Liver (tissue), 9 donors: ENCODE results near the gene DLK1. TPM values are rescaled to one million over a fixed set of nuclear protein-coding genes. Genes with fewer than 3 reads are reported as not detected.

Experiments used
- DNase-seq: peaks from one replicate; pipeline ENCODE4 v3.0.0-alpha.2; 2017; ENCODE audit warnings: low spot score
- H3K27ac ChIP-seq, 2 donors: one replicate each; pipeline ENCODE4 v1.7.0; 2013; ENCODE audit warnings: inconsistent platforms in 2 of 2, low read length in 2 of 2, control low read depth in 1 of 2, low read depth in 1 of 2, mild to moderate bottlenecking in 1 of 2
- H3K27me3 ChIP-seq, 4 donors: one replicate each; pipeline versions ENCODE4 v1.6.1 to v1.7.0; 2013; ENCODE audit warnings: low read length in 3 of 4, inconsistent platforms in 1 of 4, mild to moderate bottlenecking in 1 of 4, moderate library complexity in 1 of 4; ENCODE audit not compliant: control insufficient read depth in 4 of 4, insufficient read depth in 4 of 4
- H3K36me3 ChIP-seq, 4 donors: one replicate each; pipeline versions ENCODE4 v1.6.1 to v1.7.0; 2013; ENCODE audit warnings: low read length in 3 of 4, mild to moderate bottlenecking in 3 of 4, low read depth in 1 of 4, moderate library complexity in 1 of 4; ENCODE audit not compliant: control insufficient read depth in 4 of 4, insufficient read depth in 3 of 4
- H3K4me1 ChIP-seq, 4 donors: one replicate each; pipeline versions ENCODE4 v1.6.1 to v1.7.0; 2013; ENCODE audit warnings: low read length in 3 of 4, mild to moderate bottlenecking in 3 of 4, moderate library complexity in 1 of 4; ENCODE audit not compliant: control insufficient read depth in 4 of 4, insufficient read depth in 4 of 4
- H3K4me3 ChIP-seq, 3 donors: one replicate each; pipeline versions ENCODE4 v1.6.1 to v1.7.0; 2013; ENCODE audit warnings: low read length in 3 of 3, control low read depth in 1 of 3, low read depth in 1 of 3, mild to moderate bottlenecking in 1 of 3
- H3K9ac ChIP-seq, 2 donors: one replicate each; pipeline ENCODE4 v1.7.0; 2013; ENCODE audit warnings: low read length in 2 of 2, mild to moderate bottlenecking in 2 of 2, moderate library complexity in 2 of 2, control low read depth in 1 of 2, low read depth in 1 of 2
- H3K9me3 ChIP-seq, 4 donors: one replicate each; pipeline versions ENCODE4 v1.6.1 to v1.7.0; 2013; ENCODE audit warnings: low read length in 3 of 4; ENCODE audit not compliant: control insufficient read depth in 4 of 4
- ATF3 ChIP-seq: IDR thresholded peaks from 2 replicates; pipeline ENCODE4 v1.6.1; 2016; ENCODE audit warnings: antibody characterized with exemption
- CTCF ChIP-seq: fragments of 150-350 bp; IDR thresholded peaks from 2 replicates; pipeline ENCODE4 v1.5.1; 2017; ENCODE audit warnings: improper control_type of control experiment, low read depth, low read length; ENCODE audit not compliant: missing input control
- EGR1 ChIP-seq, 2 donors: IDR thresholded peaks; 2 replicates each; pipeline ENCODE4 v1.6.1; 2016 to 2018; ENCODE audit warnings: antibody characterized with exemption in 2 of 2, low read depth in 2 of 2
- FOXA1 ChIP-seq: IDR thresholded peaks from 2 replicates; pipeline ENCODE4 v1.6.1; 2016; ENCODE audit warnings: antibody characterized with exemption
- FOXA2 ChIP-seq: IDR thresholded peaks from 2 replicates; pipeline ENCODE4 v1.6.1; 2016; ENCODE audit warnings: antibody characterized with exemption
- GABPA ChIP-seq, 2 donors: IDR thresholded peaks in 1 of 2; conservative IDR thresholded peaks in 1 of 2; 2 replicates each; pipeline ENCODE4 v1.6.1; 2016; ENCODE audit warnings: antibody characterized with exemption in 2 of 2, mild to moderate bottlenecking in 1 of 2, moderate library complexity in 1 of 2
- HNF4A ChIP-seq, 2 donors: conservative IDR thresholded peaks; 2 replicates each; pipeline ENCODE4 v1.6.1; 2016; ENCODE audit warnings: antibody characterized with exemption in 2 of 2, mild to moderate bottlenecking in 2 of 2
- HNF4G ChIP-seq: IDR thresholded peaks from 2 replicates; pipeline ENCODE4 v1.6.1; 2016; ENCODE audit warnings: antibody characterized with exemption
- JUND ChIP-seq, 2 donors: IDR thresholded peaks; 2 replicates each; pipeline ENCODE4 v1.6.1; 2016; ENCODE audit warnings: antibody characterized with exemption in 2 of 2
- MAX ChIP-seq: IDR thresholded peaks from 2 replicates; pipeline ENCODE4 v1.6.1; 2016; ENCODE audit warnings: antibody characterized with exemption
- NR2F2 ChIP-seq: IDR thresholded peaks from 2 replicates; pipeline ENCODE4 v1.6.1; 2016; ENCODE audit warnings: antibody characterized with exemption
- RAD21 ChIP-seq, 2 donors: IDR thresholded peaks; 2 replicates each; pipeline ENCODE4 v1.6.1; 2016; ENCODE audit warnings: antibody characterized with exemption in 2 of 2, mild to moderate bottlenecking in 2 of 2
- REST ChIP-seq: IDR thresholded peaks from 2 replicates; pipeline ENCODE4 v1.6.1; 2016; ENCODE audit warnings: antibody characterized with exemption, mild to moderate bottlenecking
- RXRA ChIP-seq, 2 donors: IDR thresholded peaks; 2 replicates each; pipeline ENCODE4 v1.6.1; 2017 to 2018; ENCODE audit warnings: antibody characterized with exemption in 2 of 2, mild to moderate bottlenecking in 1 of 2
- SP1 ChIP-seq: IDR thresholded peaks from 2 replicates; pipeline ENCODE4 v1.6.1; 2018; ENCODE audit warnings: antibody characterized with exemption, mild to moderate bottlenecking
- TAF1 ChIP-seq: conservative IDR thresholded peaks from 2 replicates; pipeline ENCODE4 v1.6.1; 2016; ENCODE audit warnings: antibody characterized with exemption, mild to moderate bottlenecking
- YY1 ChIP-seq: IDR thresholded peaks from 2 replicates; pipeline ENCODE4 v1.6.1; 2016; ENCODE audit warnings: antibody characterized with exemption, mild to moderate bottlenecking
- WGBS: extraction: QIAGEN DNeasy Blood & Tissue Kit; methylation state at CpG from one replicate; pipeline ENCODE4 v1.1.7; 2013; 5-methylcytosine and 5-hydroxymethylcytosine counted together
- polyA plus RNA-seq, 2 donors: library from polyadenylated mRNA; stranded (reverse) in 1 of 2; unstranded in 1 of 2; fragments of 200-250 nt in 1 of 2; fragments of >200 nt in 1 of 2; fragmentation: Nextera tagmentation in 1 of 2; extraction: Ambion mirVana in 1 of 2; gene quantifications; one replicate each; pipeline versions ENCODE4 v1.2.1 to v1.2.3, GENCODE V29; 2013 to 2015
- total RNA-seq, 2 donors: library from RNA; depleted of rRNA; stranded (reverse); fragments of >200 nt; gene quantifications; one replicate each; pipeline ENCODE4 v1.2.3, GENCODE V29; 2014
- TF ChIP-seq, protein P1 (sequence below): IDR thresholded peaks from 2 replicates; pipeline ENCODE4 v1.6.1; 2016; ENCODE audit warnings: antibody characterized with exemption
- donor health status: healthy.
- donor health status: healthy.
- donor health status: healthy.
- donor health status: healthy.
- donor health status: healthy.

The DLK1 gene
- total and polyA plus RNA-seq, 4 donors = 0.42 to 331 (median 1.8) TPM; not detected in 1

GRCh38 chr14:100747736-100748135 is 21.0 kb downstream of the DLK1 start:
- no peak overlapping the region for H3K9ac ChIP-seq
- no peak for DNase-seq
- WGBS = 87% methylated on average over 8 of the region's 8 CpGs
- H3K27me3 ChIP-seq = peaks cover 0 to 5% (median 0%) of the 10 kb centered on the region in 4 donors
- H3K4me1 ChIP-seq = no peaks in the 10 kb centered on the region
- H3K36me3 ChIP-seq = no peaks in the 10 kb centered on the region
- H3K27ac ChIP-seq = no peak overlapping the region
- TF ChIP-seq RXRA (IDR thresholded peaks at IDR 0.05) (no peak), EGR1 (IDR thresholded peaks at IDR 0.05; ENCODE audit: low read depth in 2 of 2) (no peak), NR2F2 (no peak), ATF3 (no peak), HNF4G (no peak), HNF4A (conservative IDR thresholded peaks at IDR 0.05) (no peak), JUND (IDR thresholded peaks at IDR 0.05) (no peak), GABPA (IDR thresholded peaks at IDR 0.05 in 1 of 2, conservative IDR thresholded peaks at IDR 0.05 in 1 of 2) (no peak), FOXA2 (no peak), CTCF (no peak), REST (no peak), MAX (no peak), YY1 (no peak), SP1 (no peak), FOXA1 (no peak), RAD21 (IDR thresholded peaks at IDR 0.05) (no peak), TAF1 (no peak)
- TF ChIP-seq, protein P1, sequence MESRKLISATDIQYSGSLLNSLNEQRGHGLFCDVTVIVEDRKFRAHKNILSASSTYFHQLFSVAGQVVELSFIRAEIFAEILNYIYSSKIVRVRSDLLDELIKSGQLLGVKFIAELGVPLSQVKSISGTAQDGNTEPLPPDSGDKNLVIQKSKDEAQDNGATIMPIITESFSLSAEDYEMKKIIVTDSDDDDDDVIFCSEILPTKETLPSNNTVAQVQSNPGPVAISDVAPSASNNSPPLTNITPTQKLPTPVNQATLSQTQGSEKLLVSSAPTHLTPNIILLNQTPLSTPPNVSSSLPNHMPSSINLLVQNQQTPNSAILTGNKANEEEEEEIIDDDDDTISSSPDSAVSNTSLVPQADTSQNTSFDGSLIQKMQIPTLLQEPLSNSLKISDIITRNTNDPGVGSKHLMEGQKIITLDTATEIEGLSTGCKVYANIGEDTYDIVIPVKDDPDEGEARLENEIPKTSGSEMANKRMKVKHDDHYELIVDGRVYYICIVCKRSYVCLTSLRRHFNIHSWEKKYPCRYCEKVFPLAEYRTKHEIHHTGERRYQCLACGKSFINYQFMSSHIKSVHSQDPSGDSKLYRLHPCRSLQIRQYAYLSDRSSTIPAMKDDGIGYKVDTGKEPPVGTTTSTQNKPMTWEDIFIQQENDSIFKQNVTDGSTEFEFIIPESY = no peak
- no peak overlapping the region for H3K4me3 ChIP-seq
- H3K9me3 ChIP-seq = no peaks in the 10 kb centered on the region
